ENCODE data around the gene TSPAN33.

TSPAN33 gene

GRCh38 chr7:129100827-129101166 is 43.7 kb upstream of the TSPAN33 start (continued):
- TF ChIP-seq ZFHX2 (tag by site-specific recombination; conservative IDR thresholded peaks at IDR 0.05) (no peak), ZNF404 (tag by site-specific recombination; IDR thresholded peaks at IDR 0.05) (no peak), REST (tag by site-specific recombination; IDR thresholded peaks at IDR 0.05) (no peak), CTCF (tag by site-specific recombination; IDR thresholded peaks at IDR 0.05) (no peak)

- Histone ChIP-seq H3K27ac (ENCODE audit: extremely low read depth, low read depth, low read length) (no peak overlapping the region), H3K4me3 (ENCODE audit: low read depth, low read length) (no peak overlapping the region), H3K4me1 (ENCODE audit: control insufficient read depth, insufficient read depth, low read length) (no peaks in the 10 kb centered on the region), H3K36me3 (ENCODE audit: control insufficient read depth in 2 of 2, insufficient read depth in 1 of 2, low read length in 2 of 2) (no peaks in the 10 kb centered on the region), H3K9me3 (ENCODE audit: control insufficient read depth, insufficient read depth, low read depth, low read length) (no peaks in the 10 kb centered on the region)
- CTCF ChIA-PET: interaction anchor here (0.6 to 4.1 kb wide), 5 partner anchors 10 to 227 kb away, joined by 3 to 19 read pairs (median 3); no protein-coding TSS in a partner anchor
- TF ChIP-seq OVOL3 (tag by site-specific recombination; IDR thresholded peaks at IDR 0.05): no peak
- TF ChIP-seq RBAK (tag by site-specific recombination; IDR thresholded peaks at IDR 0.05): no peak
- TF ChIP-seq YY1 (tag by site-specific recombination; IDR thresholded peaks at IDR 0.05): no peak
- POLR2A ChIA-PET: no interaction called here
Observed at GRCh38 chr7:129101746-129102145, 42.8 kb upstream of the TSPAN33 start.

GRCh38 chr7:129103561-129104324 is 40.8 kb upstream of the TSPAN33 start:
- no peaks in the 10 kb centered on the region for H3K4me1 ChIP-seq (ENCODE audit: control insufficient read depth, insufficient read depth, low read length)
- H3K9me3 ChIP-seq (ENCODE audit: control insufficient read depth, insufficient read depth, low read depth, low read length): no peaks in the 10 kb centered on the region
- no peak overlapping the region for H3K4me3 ChIP-seq (ENCODE audit: low read depth, low read length)
- H3K27ac ChIP-seq (ENCODE audit: extremely low read depth, low read depth, low read length): no peak overlapping the region
- H3K36me3 ChIP-seq (ENCODE audit: control insufficient read depth in 2 of 2, insufficient read depth in 1 of 2, low read length in 2 of 2): no peaks in the 10 kb centered on the region
- POLR2A ChIA-PET: interaction anchor here (0.5 kb wide), 1 partner anchor 154 kb away, joined by 4 read pairs; no protein-coding TSS in a partner anchor
- CTCF ChIA-PET: interaction anchor here (4.1 kb wide), 1 partner anchor 12 kb away, joined by 19 read pairs; no protein-coding TSS in a partner anchor
- TF ChIP-seq YY2 (tag by site-specific recombination; IDR thresholded peaks at IDR 0.05): no peak
- TF ChIP-seq ZNF148 (tag by site-specific recombination; IDR thresholded peaks at IDR 0.05; ENCODE audit: borderline replicate concordance): no peak
- TF ChIP-seq ZNF211 (tag by site-specific recombination; IDR thresholded peaks at IDR 0.05; ENCODE audit: low read depth): no peak
- TF ChIP-seq ZSCAN4 (tag by site-specific recombination; IDR thresholded peaks at IDR 0.05): no peak
- TF ChIP-seq ZNF138 (tag by site-specific recombination; IDR thresholded peaks at IDR 0.05; ENCODE audit: borderline replicate concordance): no peak
- TF ChIP-seq INSM2 (tag by site-specific recombination; IDR thresholded peaks at IDR 0.05): no peak
- no peak for TF ChIP-seq BCL6B (tag by site-specific recombination; IDR thresholded peaks at IDR 0.05)
- no peak for TF ChIP-seq ZNF639 (tag by site-specific recombination; IDR thresholded peaks at IDR 0.05)
- TF ChIP-seq ZFP69B (tag by site-specific recombination; IDR thresholded peaks at IDR 0.05): no peak

Measured in HEK293 (cell line).